HFF-Myc (cell line): ENCODE measurements around the gene SMARCA4.
A peak's percentile ranks its signal among the peaks of the same experiment; 100 is the strongest.
"Not testable (repeated sequence)": the region's sequence is repeated elsewhere in the genome, so short reads cannot be mapped to it uniquely, and the experiment has no call there.

Experiments
- DNase-seq: peaks from one replicate; pipeline ENCODE4 v3.0.0-alpha.2; 2011; ENCODE audit warnings: low read depth; ENCODE audit errors: extremely low read depth
- H3K4me3 ChIP-seq: replicated peaks from 2 replicates; pipeline ENCODE4 v1.5.1; 2011; ENCODE audit warnings: low read depth, mild to moderate bottlenecking, control low read depth, low read length
- TF ChIP-seq, protein P1 (sequence below): IDR thresholded peaks from 2 replicates; pipeline ENCODE4 v1.5.1; 2012; ENCODE audit warnings: mild to moderate bottlenecking, low read depth, low read length, control low read depth; ENCODE audit errors: missing control alignments

Gene SMARCA4

GRCh38 chr19:10935371-10936059 lies 25.3 kb upstream of the SMARCA4 start:
- H3K4me3 ChIP-seq, result no peak overlapping the region
- no peak for DNase-seq
- TF ChIP-seq, protein P1, sequence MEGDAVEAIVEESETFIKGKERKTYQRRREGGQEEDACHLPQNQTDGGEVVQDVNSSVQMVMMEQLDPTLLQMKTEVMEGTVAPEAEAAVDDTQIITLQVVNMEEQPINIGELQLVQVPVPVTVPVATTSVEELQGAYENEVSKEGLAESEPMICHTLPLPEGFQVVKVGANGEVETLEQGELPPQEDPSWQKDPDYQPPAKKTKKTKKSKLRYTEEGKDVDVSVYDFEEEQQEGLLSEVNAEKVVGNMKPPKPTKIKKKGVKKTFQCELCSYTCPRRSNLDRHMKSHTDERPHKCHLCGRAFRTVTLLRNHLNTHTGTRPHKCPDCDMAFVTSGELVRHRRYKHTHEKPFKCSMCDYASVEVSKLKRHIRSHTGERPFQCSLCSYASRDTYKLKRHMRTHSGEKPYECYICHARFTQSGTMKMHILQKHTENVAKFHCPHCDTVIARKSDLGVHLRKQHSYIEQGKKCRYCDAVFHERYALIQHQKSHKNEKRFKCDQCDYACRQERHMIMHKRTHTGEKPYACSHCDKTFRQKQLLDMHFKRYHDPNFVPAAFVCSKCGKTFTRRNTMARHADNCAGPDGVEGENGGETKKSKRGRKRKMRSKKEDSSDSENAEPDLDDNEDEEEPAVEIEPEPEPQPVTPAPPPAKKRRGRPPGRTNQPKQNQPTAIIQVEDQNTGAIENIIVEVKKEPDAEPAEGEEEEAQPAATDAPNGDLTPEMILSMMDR, result no peak

DNA sequence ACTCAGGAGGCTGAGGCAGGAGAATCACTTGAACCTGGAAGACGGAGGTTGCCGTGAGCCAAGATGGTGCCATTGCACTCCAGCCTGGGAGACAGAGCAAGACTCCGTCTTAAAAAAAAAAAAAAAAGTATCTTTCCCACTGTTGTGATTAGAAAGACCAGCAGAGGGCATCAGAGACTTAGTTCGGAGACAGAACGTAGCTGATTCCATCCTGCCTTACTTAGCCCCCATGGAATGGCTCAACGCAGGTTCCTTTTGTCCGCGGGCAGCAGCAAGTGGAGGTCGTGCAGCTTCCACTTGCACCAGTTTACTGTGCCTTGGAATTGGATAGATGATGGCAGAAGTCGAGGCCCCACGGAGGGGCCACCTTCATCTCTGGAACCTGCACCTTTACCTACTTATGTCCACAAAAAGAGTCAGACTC lies 24.2 kb upstream of the SMARCA4 start:
- TF ChIP-seq, protein P1, result peak; percentile 58
- H3K4me3 ChIP-seq, result no peak overlapping the region
- peak; percentile 73 for DNase-seq

DNA sequence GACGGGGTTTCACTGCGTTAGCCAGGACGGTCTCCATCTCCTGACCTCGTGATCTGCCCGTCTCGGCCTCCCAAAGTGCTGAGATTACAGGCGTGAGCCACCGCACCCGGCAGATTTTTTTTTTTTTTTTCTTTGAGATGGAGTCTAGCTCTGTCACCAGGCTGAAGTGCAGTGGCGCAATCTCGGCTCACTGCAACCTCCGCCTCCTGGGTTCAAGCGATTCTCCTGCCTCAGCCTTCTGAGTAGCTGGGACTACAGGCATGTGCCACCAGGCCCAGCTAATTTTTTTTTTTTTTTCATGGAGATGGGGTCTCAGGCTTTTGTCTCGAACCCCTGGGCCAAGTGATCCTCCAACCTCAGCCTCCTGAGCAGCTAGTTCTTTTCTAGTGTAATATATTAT lies 19.2 kb upstream of the SMARCA4 start:
- not testable (repeated sequence) for H3K4me3 ChIP-seq, DNase-seq

DNA sequence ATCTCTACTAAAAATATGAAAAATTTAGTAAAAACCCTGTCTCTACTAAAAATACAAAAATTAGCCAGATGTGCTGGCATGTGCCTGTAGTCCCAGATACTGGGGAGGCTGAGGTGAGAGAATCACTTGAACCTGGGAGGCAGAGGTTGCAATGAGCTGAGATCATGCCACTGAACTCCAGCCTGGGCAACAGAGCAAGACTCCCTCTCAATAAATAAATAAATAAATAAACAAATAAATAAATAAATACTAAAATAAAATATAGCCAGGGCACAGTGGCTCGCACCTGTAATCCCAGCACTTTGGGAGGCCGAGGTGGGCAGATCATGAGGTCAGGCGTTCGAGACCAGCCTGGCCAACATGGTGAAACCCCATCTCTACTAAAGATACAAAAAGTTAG lies 17.4 kb upstream of the SMARCA4 start:
- not testable (repeated sequence) for H3K4me3 ChIP-seq, DNase-seq

DNA sequence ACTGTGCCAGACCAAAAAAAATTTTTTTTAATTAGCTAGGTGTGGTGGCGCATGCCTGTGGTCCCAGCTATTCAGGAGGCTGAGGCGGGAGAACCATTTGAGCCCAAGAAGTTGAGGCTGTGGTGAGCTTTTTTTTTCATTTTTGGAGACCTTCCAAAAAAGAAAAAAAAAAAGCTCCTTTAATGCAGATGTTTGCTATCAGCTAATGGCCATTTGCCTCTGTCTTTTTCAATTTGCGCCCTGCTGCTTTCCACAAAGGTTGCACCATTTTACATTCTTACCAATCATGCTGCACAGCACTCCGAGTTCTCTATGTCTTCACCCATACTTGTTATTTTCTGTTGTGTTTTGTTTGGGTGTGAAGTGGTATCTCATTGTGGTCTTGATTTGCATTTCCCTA lies 15.6 kb upstream of the SMARCA4 start:
- DNase-seq, result no peak
- TF ChIP-seq, protein P1, result no peak

DNA sequence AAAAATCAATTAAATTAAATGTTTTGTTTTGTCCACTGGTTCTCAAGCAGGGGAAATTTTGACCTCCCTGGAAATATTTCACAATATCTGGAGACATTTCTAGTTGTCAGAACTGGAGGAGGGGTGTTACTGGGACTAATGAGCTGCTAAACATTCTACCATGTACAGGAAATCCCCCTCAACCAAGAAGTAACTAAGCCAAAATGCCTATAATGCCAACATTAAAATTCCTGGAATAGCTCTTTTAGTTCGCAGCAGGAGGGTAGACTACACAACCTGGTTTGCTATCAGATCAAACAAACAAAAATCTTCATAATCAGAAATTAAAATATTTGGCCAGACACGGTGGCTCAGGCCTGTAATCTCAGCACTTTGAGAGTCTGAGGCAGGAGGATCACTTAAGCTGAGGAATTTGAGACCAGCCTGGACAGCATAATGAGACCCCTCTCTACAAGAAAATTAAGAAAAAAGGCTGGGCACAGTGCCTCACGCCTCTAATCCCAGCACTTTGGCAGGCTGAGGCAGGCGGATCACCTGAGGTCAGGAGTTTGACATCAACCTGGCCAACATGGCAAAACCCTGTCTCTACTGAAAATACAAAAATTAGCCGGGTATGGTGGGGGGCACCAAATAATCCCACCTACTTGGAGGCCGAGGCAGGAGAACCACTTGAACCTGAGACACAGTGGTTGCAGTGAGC lies 13.7 kb upstream of the SMARCA4 start:
- TF ChIP-seq, protein P1, result no peak
- no peak overlapping the region for H3K4me3 ChIP-seq
- no peak for DNase-seq

More for the DNA sequence above, 15.6 kb upstream of the SMARCA4 start:
- H3K4me3 ChIP-seq, result no peak overlapping the region

GRCh38 chr19:10952809-10953208 lies 8.0 kb upstream of the SMARCA4 start:
- TF ChIP-seq, protein P1, result no peak
- no peak overlapping the region for H3K4me3 ChIP-seq
- no peak for DNase-seq

GRCh38 chr19:10959277-10959968 lies 1.4 kb upstream of the SMARCA4 start:
- peak overlapping the region; percentile 53; the same call in 1 of the 2 replicates for H3K4me3 ChIP-seq
- not testable (repeated sequence) for DNase-seq
